A673 (cell line): ENCODE results near the gene CDH4. TPM values are rescaled to one million over a fixed set of nuclear protein-coding genes. Genes with fewer than 3 reads are reported as not detected.
A peak's percentile ranks its signal among the peaks of the same experiment; 100 is the strongest.

Experiments used
- BruUV-seq: library from RNA; stranded (reverse); fragments of 400-500 nt; replicated peaks from 2 replicates; lab custom pipeline; 2021; lab: Mats Ljungman, UMichigan
- CTCF ChIA-PET: fragments of 300-600 bp; sonication (Branson Sonifier 250); formaldehyde crosslinking; loops from one replicate; lab custom pipeline; 2022; ENCODE audit warnings: antibody characterized with exemption; lab: Charles Lee
- POLR2A ChIA-PET: fragments of 300-600 bp; sonication (Branson Sonifier 250); formaldehyde crosslinking; loops from one replicate; lab custom pipeline; 2022; ENCODE audit warnings: antibody characterized with exemption; ENCODE audit not compliant: low non-redundant PET; lab: Charles Lee
- DNase-seq: peaks from one replicate; pipeline ENCODE4 v3.0.0-alpha.2; 2015; ENCODE audit warnings: low spot score
- H3K27ac ChIP-seq: fragments of 200-600 bp; sonication (generic); 2 replicates; pipeline ENCODE4 v1.5.1; 2016; ENCODE audit warnings: mixed run types, low read depth, mild to moderate bottlenecking, mixed read lengths, antibody characterized with exemption, low read length; ENCODE audit not compliant: poor library complexity, severe bottlenecking
- H3K27me3 ChIP-seq: fragments of 200-600 bp; sonication (generic); replicated peaks from 2 replicates; pipeline ENCODE4 v1.6.1; 2017; ENCODE audit warnings: mixed run types, low read depth, mild to moderate bottlenecking, mixed read lengths, antibody characterized with exemption, low read length; ENCODE audit not compliant: insufficient read depth, poor library complexity
- H3K36me3 ChIP-seq: fragments of 200-600 bp; sonication (generic); 2 replicates; pipeline ENCODE4 v1.6.1; 2016; ENCODE audit warnings: mixed run types, mild to moderate bottlenecking, mixed read lengths, antibody characterized with exemption, low read length; ENCODE audit not compliant: insufficient read depth, poor library complexity, severe bottlenecking
- H3K4me1 ChIP-seq: fragments of 200-600 bp; sonication (generic); 2 replicates; pipeline ENCODE4 v1.6.1; 2017; ENCODE audit warnings: mixed run types, mild to moderate bottlenecking, mixed read lengths, antibody characterized with exemption, low read length; ENCODE audit not compliant: insufficient read depth, poor library complexity, severe bottlenecking
- H3K4me3 ChIP-seq: fragments of 200-600 bp; sonication (generic); 2 replicates; pipeline ENCODE4 v1.5.1; 2016; ENCODE audit warnings: low read depth, mixed run types, mild to moderate bottlenecking, mixed read lengths, low read length; ENCODE audit not compliant: poor library complexity, severe bottlenecking
- H3K9me3 ChIP-seq: fragments of 200-600 bp; sonication (generic); 2 replicates; pipeline ENCODE4 v1.6.1; 2016; ENCODE audit warnings: mixed run types, low read depth, mild to moderate bottlenecking, mixed read lengths, antibody characterized with exemption, low read length; ENCODE audit not compliant: poor library complexity, severe bottlenecking
- EZH2 ChIP-seq: fragments of 200-600 bp; sonication (generic); IDR thresholded peaks from 2 replicates; pipeline ENCODE4 v1.6.1; 2017; ENCODE audit warnings: borderline replicate concordance, low read depth, mild to moderate bottlenecking, mixed read lengths, antibody characterized with exemption, low read length; ENCODE audit not compliant: poor library complexity, severe bottlenecking
- intact Hi-C: fragments of 100-400 bp; cut with micrococcal nuclease; formaldehyde crosslinking; loops from one replicate; pipeline ENCODE4 v1.10.0; 2022; ENCODE audit not compliant: unreplicated experiment
- total RNA-seq: library from RNA; stranded (reverse); gene quantifications from 2 replicates; pipeline ENCODE4 v1.2.3, GENCODE V29; 2021
- TF ChIP-seq, protein P1 (sequence below): fragments of 300-800, 200-600 bp; sonication (generic); conservative IDR thresholded peaks from 2 replicates; pipeline ENCODE4 v1.5.1; 2017; ENCODE audit warnings: low read depth, mild to moderate bottlenecking, antibody characterized with exemption, low read length, moderate library complexity, mixed read lengths

The CDH4 gene
- total RNA-seq, 1 experiment from 2014 or later, result 8.3 TPM

DNA sequence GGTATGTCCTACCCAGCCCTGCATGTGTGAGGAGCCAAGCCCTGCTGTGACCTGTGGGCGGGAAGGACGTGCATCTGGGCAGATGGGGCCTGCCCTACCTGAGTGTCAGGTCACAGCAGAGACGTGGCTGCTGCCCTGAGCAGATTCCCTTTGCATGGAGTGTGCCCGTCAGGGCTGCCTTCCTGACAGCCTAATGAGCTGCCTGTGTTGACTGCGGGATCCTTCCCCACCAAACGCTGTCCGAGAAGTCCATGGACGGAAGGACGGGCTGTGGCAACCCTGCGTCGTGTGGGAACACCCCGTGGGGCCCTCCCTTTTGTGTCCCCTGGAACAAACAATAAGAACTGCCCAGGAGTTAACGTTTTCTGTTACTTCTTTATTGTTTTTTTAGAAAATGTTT is 343.2 kb downstream of the CDH4 start:
- Histone ChIP-seq H3K36me3 (no peaks in the 10 kb centered on the region), H3K4me3 (no peak overlapping the region), H3K4me1 (no peaks in the 10 kb centered on the region), H3K27ac (no peak overlapping the region), H3K9me3 (peaks cover 9% of the 10 kb centered on the region), H3K27me3 (no peaks in the 10 kb centered on the region)
- intact Hi-C loops, result no loop called here
- no peak for DNase-seq
- BruUV-seq, result no TSS peak
- ChIA-PET POLR2A (no interaction called here), CTCF (no interaction called here)
- TF ChIP-seq, protein P1, sequence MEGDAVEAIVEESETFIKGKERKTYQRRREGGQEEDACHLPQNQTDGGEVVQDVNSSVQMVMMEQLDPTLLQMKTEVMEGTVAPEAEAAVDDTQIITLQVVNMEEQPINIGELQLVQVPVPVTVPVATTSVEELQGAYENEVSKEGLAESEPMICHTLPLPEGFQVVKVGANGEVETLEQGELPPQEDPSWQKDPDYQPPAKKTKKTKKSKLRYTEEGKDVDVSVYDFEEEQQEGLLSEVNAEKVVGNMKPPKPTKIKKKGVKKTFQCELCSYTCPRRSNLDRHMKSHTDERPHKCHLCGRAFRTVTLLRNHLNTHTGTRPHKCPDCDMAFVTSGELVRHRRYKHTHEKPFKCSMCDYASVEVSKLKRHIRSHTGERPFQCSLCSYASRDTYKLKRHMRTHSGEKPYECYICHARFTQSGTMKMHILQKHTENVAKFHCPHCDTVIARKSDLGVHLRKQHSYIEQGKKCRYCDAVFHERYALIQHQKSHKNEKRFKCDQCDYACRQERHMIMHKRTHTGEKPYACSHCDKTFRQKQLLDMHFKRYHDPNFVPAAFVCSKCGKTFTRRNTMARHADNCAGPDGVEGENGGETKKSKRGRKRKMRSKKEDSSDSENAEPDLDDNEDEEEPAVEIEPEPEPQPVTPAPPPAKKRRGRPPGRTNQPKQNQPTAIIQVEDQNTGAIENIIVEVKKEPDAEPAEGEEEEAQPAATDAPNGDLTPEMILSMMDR, result no peak
- TF ChIP-seq EZH2, result no peak

DNA sequence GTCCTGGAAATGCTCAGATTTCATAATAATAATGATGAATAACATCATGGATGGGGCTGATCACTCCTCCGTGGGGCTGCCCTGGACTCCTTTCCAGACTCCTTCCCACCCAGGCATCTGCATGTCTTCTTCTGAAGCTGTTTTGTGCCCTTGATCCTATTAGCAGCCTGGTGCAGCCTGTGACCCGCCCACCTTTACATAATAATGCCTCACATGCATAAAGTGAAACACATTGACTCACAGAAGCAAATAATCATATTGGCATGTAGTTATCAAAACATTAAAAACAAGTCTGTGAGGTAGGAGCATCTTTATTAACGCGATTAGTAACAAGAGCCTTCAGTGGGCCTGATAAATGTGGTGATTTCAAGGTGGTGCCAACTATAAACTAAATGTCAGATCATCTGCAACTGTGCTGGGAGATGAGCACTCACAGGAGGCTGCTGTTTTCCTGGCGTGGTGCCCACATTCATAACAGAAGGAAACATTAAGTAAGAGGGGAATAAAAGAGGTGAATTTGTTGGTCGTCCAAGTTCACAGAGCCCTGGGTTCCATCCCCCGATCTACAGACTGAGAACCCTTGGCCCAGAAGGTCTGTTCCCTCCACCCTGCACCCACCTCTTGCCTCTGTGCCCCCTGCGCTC is 344.7 kb downstream of the CDH4 start:
- no TSS peak for BruUV-seq
- ChIA-PET CTCF (no interaction called here), POLR2A (no interaction called here)
- H3K9me3 ChIP-seq, result peaks cover 7% of the 10 kb centered on the region
- TF ChIP-seq, protein P1, result no peak
- no peak for TF ChIP-seq EZH2
- H3K27me3 ChIP-seq, result no peaks in the 10 kb centered on the region
- H3K36me3 ChIP-seq, result no peaks in the 10 kb centered on the region
- intact Hi-C loops, result no loop called here
- no peak overlapping the region for H3K4me3 ChIP-seq
- DNase-seq, result peak; percentile 23
- H3K27ac ChIP-seq, result no peak overlapping the region
- no peaks in the 10 kb centered on the region for H3K4me1 ChIP-seq

DNA sequence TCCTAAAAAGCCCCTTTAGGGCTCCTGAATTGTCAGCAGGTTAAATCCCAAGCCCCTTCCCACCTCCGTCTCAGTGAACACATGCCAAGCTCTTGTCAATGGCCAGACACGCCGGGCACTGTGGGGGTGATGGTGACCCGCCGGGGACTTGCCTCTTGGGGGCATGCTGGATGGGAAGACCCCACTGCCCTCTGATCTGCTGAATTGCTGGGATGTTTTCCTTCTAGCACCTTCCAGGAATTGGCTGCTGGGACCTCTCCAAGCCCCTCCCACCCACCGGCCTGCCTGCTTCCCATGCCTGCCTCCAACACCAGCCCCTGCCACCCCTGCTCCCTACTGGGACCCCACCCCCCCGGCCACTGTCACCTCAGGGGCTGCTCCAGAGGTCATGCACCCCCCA is 345.9 kb downstream of the CDH4 start:
- Histone ChIP-seq H3K4me3 (no peak overlapping the region), H3K4me1 (no peaks in the 10 kb centered on the region), H3K36me3 (no peaks in the 10 kb centered on the region), H3K27me3 (no peaks in the 10 kb centered on the region), H3K27ac (no peak overlapping the region), H3K9me3 (no peaks in the 10 kb centered on the region)
- no TSS peak for BruUV-seq
- intact Hi-C loops, result no loop called here
- ChIA-PET CTCF (no interaction called here), POLR2A (no interaction called here)
- TF ChIP-seq EZH2, result no peak
- TF ChIP-seq, protein P1, result no peak
- no peak for DNase-seq
